Skeletal muscle satellite cell (primary cell): ENCODE results near the gene ADTRP.

Experiments used
- H3K27me3 ChIP-seq: 2 replicates; pipeline ENCODE4 v1.7.0; 2013; ENCODE audit warnings: low read length; ENCODE audit not compliant: control insufficient read depth, insufficient read depth
- H3K36me3 ChIP-seq: 2 replicates; pipeline ENCODE4 v1.7.0; 2013; ENCODE audit warnings: mild to moderate bottlenecking, control low read depth, low read length; ENCODE audit not compliant: insufficient read depth
- H3K4me1 ChIP-seq: 2 replicates; pipeline ENCODE4 v1.7.0; 2013; ENCODE audit warnings: low read length; ENCODE audit not compliant: control insufficient read depth, insufficient read depth
- H3K4me2 ChIP-seq: 2 replicates; pipeline ENCODE4 v1.7.0; 2013; ENCODE audit warnings: mild to moderate bottlenecking, low read length
- H3K4me3 ChIP-seq: 2 replicates; pipeline ENCODE4 v1.7.0; 2013; ENCODE audit warnings: low read length
- H3K9ac ChIP-seq: 2 replicates; pipeline ENCODE4 v1.7.0; 2013; ENCODE audit warnings: mild to moderate bottlenecking, low read depth, low read length, moderate library complexity
- H3K9me3 ChIP-seq: replicated peaks from 2 replicates; pipeline ENCODE4 v1.7.0; 2013; ENCODE audit warnings: mild to moderate bottlenecking, control low read depth, low read length

The ADTRP gene

DNA sequence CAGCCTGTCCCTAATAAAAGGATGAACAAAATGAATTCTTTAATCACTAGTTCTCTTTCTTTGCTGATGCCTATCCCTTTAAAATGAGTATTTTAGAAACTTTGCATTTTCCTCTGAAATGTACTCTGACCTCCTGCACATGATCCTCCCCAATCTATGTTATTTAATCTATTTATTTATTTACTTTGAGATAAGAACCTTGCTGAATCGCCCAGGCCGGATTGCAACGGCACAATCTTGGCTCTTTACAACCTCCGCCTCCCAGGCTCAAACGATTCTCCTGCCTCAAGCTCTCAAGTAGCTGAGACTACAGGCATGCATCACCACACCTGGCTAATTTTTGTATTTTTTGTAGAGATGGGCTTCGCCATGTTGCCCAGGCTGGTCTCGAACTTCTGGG, 27.9 kb downstream of the ADTRP start:
- no peak overlapping the region for H3K9ac ChIP-seq
- H3K4me2 ChIP-seq: no peak overlapping the region
- H3K4me3 ChIP-seq: no peak overlapping the region
- peaks cover 15% of the 10 kb centered on the region for H3K4me1 ChIP-seq
- H3K36me3 ChIP-seq: no peaks in the 10 kb centered on the region
- no peaks in the 10 kb centered on the region for H3K27me3 ChIP-seq
- no peaks in the 10 kb centered on the region for H3K9me3 ChIP-seq

DNA sequence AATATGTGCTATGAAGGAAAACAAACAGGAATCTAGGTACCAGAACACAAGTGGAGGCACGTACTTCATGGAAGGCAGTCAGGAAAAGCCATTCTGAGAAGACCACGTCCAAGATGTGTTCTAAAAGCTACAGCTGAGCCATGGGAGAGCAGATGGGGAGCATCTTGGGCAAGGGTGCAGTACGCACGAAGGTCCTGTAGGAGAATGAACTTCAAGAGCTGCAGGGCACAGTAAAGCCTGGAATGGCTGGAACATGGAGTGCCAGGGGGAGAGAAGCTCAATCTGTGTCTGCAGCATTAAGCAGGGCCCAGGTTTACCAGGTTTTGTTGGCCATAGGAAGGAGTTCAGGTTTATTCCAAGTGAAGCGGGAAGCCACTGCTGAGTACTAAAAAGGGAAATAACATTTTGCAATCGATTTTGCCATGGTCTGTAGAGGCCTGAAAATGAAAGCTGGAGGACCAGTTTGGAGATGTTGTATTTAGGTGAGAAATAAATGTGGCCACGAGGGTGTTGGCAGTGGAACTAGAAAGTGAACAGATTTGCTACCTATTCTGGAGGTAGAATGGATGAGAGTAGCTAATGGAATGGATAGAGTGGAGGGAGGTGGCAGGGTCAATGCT, 29.9 kb downstream of the ADTRP start:
- Histone ChIP-seq H3K9me3 (no peaks in the 10 kb centered on the region), H3K27me3 (no peaks in the 10 kb centered on the region), H3K36me3 (no peaks in the 10 kb centered on the region), H3K4me3 (no peak overlapping the region), H3K4me2 (no peak overlapping the region), H3K4me1 (peaks cover 7% of the 10 kb centered on the region), H3K9ac (no peak overlapping the region)

- Histone ChIP-seq H3K4me2 (no peak overlapping the region), H3K9ac (no peak overlapping the region), H3K9me3 (no peaks in the 10 kb centered on the region), H3K4me3 (no peak overlapping the region), H3K36me3 (no peaks in the 10 kb centered on the region), H3K27me3 (no peaks in the 10 kb centered on the region), H3K4me1 (peaks cover 7% of the 10 kb centered on the region)
Measured at GRCh38 chr6:11747021-11747420, 31.6 kb downstream of the ADTRP start.

GRCh38 chr6:11744753-11745152, 33.9 kb downstream of the ADTRP start:
- no peaks in the 10 kb centered on the region for H3K36me3 ChIP-seq
- H3K27me3 ChIP-seq: no peaks in the 10 kb centered on the region
- H3K4me1 ChIP-seq: peaks cover 7% of the 10 kb centered on the region
- no peak overlapping the region for H3K9ac ChIP-seq
- H3K4me2 ChIP-seq: no peak overlapping the region
- no peaks in the 10 kb centered on the region for H3K9me3 ChIP-seq
- H3K4me3 ChIP-seq: no peak overlapping the region

DNA sequence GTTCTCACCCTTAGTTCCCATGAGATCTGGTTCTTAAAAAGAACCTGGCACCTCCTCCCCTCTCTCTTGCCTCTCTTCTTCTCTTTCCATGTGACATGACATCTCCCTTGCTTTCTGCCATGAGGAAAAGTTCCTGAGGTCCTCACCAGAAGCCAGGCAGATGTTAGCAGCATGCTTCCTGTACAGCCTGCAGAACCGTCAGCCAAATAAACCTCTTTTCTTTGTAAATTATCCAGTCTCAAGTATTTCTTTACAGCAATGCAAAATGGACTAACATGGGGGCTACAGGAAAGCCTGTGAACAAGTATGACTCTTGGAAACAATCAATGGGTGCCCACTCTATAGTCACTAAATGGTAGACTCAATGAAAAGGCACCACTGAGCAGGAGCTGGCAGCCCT, 34.5 kb downstream of the ADTRP start:
- Histone ChIP-seq H3K4me2 (no peak overlapping the region), H3K9ac (no peak overlapping the region), H3K36me3 (no peaks in the 10 kb centered on the region), H3K4me1 (peaks cover 7% of the 10 kb centered on the region), H3K4me3 (no peak overlapping the region), H3K9me3 (no peaks in the 10 kb centered on the region), H3K27me3 (no peaks in the 10 kb centered on the region)

- Histone ChIP-seq H3K27me3 (no peaks in the 10 kb centered on the region), H3K9me3 (no peaks in the 10 kb centered on the region), H3K4me1 (peaks cover 7% of the 10 kb centered on the region), H3K36me3 (no peaks in the 10 kb centered on the region), H3K4me3 (no peak overlapping the region), H3K9ac (no peak overlapping the region), H3K4me2 (no peak overlapping the region)
Measured at GRCh38 chr6:11740875-11741274, 37.7 kb downstream of the ADTRP start.

GRCh38 chr6:11738661-11739375, 39.8 kb downstream of the ADTRP start:
- Histone ChIP-seq H3K4me2 (no peak overlapping the region), H3K4me1 (no peaks in the 10 kb centered on the region), H3K36me3 (no peaks in the 10 kb centered on the region), H3K4me3 (no peak overlapping the region), H3K27me3 (no peaks in the 10 kb centered on the region), H3K9me3 (no peaks in the 10 kb centered on the region), H3K9ac (no peak overlapping the region)

DNA sequence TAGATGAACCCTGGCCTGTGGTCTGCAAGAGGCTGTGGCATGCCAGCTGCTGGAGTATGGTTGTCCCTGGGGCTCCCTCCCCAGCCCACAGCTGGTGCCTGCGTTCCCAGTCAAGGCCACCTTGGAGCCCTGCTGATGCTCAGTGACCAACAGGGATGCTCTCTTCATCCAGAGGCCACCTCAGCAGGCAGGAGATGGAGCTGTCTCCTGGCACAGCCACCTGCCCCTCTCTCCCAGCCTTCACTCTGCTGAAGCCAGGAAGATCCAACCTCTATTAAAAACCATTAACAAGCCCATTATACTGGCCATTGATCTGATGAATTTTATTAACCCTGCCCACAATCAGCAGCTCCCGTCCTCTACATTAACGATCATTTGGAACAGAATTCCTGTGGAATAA, 40.4 kb downstream of the ADTRP start:
- Histone ChIP-seq H3K9me3 (no peaks in the 10 kb centered on the region), H3K9ac (no peak overlapping the region), H3K4me3 (no peak overlapping the region), H3K27me3 (no peaks in the 10 kb centered on the region), H3K4me2 (no peak overlapping the region), H3K4me1 (no peaks in the 10 kb centered on the region), H3K36me3 (no peaks in the 10 kb centered on the region)

DNA sequence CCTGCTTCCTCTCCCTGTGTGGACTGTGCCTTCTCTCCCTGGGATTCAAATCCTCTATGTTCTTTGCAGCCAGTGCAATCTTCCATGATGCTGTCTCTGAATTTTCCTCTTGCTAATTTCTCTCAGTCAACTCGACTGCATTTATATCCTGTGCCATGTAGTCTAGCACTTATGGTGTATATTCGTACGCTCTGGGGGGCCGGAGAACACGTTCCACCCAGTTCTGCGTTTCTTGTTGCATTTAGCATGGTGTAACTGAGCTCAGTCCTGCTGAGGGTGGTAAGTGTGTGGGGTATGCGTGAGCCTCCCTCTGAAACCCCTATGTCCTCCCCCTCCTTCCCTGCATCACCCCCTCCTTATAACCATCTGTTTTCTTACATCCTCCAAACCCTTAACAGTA, 42.0 kb downstream of the ADTRP start:
- Histone ChIP-seq H3K4me3 (no peak overlapping the region), H3K36me3 (no peaks in the 10 kb centered on the region), H3K4me1 (peaks cover 8% of the 10 kb centered on the region), H3K9ac (no peak overlapping the region), H3K27me3 (no peaks in the 10 kb centered on the region), H3K9me3 (no peaks in the 10 kb centered on the region), H3K4me2 (no peak overlapping the region)

DNA sequence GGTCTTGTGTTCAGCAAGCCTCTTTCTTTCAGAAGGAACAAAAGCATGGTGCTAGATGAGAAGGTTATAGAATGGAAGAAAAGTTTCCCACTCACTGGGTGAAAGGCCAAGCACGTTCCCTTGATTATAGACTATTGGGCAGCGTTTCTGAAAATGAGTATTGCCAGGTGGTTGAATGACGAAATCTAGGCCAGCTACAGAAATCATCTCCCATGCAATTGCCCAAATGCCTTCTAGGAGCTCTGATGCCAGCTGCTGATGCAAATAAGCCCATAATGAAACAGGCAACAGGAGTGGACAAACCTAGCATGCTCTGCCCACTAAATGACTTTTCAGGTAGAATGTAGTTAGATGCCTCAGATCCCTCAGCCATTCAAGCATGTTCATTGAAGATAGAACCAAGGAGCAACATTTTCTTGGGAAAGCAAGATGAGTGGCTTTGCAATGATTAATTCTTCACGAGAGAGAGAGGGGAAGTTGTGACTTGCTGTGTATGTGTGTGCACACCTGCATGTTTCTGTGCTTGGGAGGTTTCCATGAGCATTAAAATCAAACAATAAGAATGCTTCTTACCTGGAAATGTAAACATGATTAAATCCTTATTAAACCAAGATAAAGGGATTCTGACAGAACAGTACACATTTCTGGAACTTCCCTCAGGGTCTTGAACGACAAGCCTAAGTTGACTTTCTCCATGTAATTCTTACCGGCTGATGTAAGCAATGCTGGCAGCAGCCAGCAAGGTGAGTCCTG, 43.6 kb downstream of the ADTRP start:
- Histone ChIP-seq H3K36me3 (no peaks in the 10 kb centered on the region), H3K9ac (no peak overlapping the region), H3K4me3 (no peak overlapping the region), H3K4me1 (peaks cover 12% of the 10 kb centered on the region), H3K27me3 (no peaks in the 10 kb centered on the region), H3K9me3 (no peaks in the 10 kb centered on the region), H3K4me2 (no peak overlapping the region)

DNA sequence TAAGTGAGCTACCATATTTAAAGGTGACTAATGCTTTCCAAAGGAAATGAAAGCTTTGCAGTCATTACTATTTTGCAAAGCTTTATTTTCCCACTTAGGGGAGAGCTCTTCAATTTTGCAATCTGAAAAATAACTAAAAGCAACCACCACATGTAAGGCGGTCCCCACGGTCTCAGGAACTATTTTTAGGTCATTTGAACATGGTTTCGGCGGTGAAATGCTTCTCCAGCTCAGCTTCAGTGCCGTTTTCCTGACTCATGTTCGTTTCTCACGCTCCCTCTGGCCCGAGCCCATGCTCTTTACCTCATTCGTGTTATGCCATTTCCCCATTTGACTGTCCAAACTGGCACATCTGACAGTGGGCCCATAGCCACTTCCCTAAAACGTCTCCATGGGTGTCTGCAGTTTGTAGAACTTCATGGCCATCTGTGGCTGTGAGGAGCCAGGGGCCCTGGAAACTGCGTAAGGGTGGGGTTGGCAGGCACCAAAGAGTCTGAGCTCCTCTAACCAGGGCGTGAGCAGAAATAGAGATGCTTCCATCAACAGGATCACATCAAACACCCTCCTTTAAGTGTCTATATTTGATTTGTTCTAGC, 46.5 kb downstream of the ADTRP start:
- H3K4me3 ChIP-seq: peak overlapping the region; percentile 9
- peaks cover 12% of the 10 kb centered on the region for H3K4me1 ChIP-seq
- no peaks in the 10 kb centered on the region for H3K36me3 ChIP-seq
- H3K9ac ChIP-seq: peak overlapping the region; percentile 46
- H3K27me3 ChIP-seq: no peaks in the 10 kb centered on the region
- no peaks in the 10 kb centered on the region for H3K9me3 ChIP-seq
- peak overlapping the region; percentile 10 for H3K4me2 ChIP-seq
